Mesodermal cell (in vitro differentiated cells): ENCODE measurements around the gene PIGBOS1.
"Not testable (repeated sequence)": the region's sequence is repeated elsewhere in the genome, so short reads cannot be mapped to it uniquely, and the experiment has no call there.

ENCODE experiments used
- H3K27ac ChIP-seq: 2 replicates; pipeline ENCODE4 v1.7.0; 2013; ENCODE audit warnings: mild to moderate bottlenecking, low read depth, low read length, moderate library complexity; ENCODE audit not compliant: severe bottlenecking
- H3K36me3 ChIP-seq: 2 replicates; pipeline ENCODE4 v1.7.1; 2013; ENCODE audit warnings: mild to moderate bottlenecking, low read length, moderate library complexity; ENCODE audit not compliant: control insufficient read depth, insufficient read depth
- H3K4me1 ChIP-seq: one replicate; pipeline ENCODE4 v1.7.1; 2013; ENCODE audit warnings: mild to moderate bottlenecking, low read length; ENCODE audit not compliant: insufficient read depth, control insufficient read depth, poor library complexity, severe bottlenecking
- H3K4me3 ChIP-seq: 2 replicates; pipeline ENCODE4 v1.7.0; 2013; ENCODE audit warnings: low read length, control low read depth, mild to moderate bottlenecking; ENCODE audit not compliant: insufficient read depth, poor library complexity, severe bottlenecking; ENCODE audit errors: extremely low read depth
- H3K9me3 ChIP-seq: 2 replicates; pipeline ENCODE4 v1.7.1; 2013; ENCODE audit warnings: mild to moderate bottlenecking, low read length, moderate library complexity; ENCODE audit not compliant: control insufficient read depth
- WGBS, 2 experiments: methylation state at CpG; one replicate each; pipeline ENCODE4 v1.1.5; 2013; ENCODE audit warnings: missing lambda C conversion rate in 2 of 2; ENCODE audit not compliant: insufficient coverage in 2 of 2; 5-methylcytosine and 5-hydroxymethylcytosine counted together

PIGBOS1 gene

GRCh38 chr15:55282284-55282833 is 36.6 kb downstream of the PIGBOS1 start:
- H3K4me1 ChIP-seq, result peaks cover 8% of the 10 kb centered on the region
- no peak overlapping the region for H3K4me3 ChIP-seq
- no peaks in the 10 kb centered on the region for H3K9me3 ChIP-seq
- no peaks in the 10 kb centered on the region for H3K36me3 ChIP-seq
- no peak overlapping the region for H3K27ac ChIP-seq
- 80 to 84% methylated on average over 4 to 5 of the region's 5 CpGs for WGBS, 2 experiments

- no peak overlapping the region for H3K4me3 ChIP-seq
- H3K9me3 ChIP-seq, result no peaks in the 10 kb centered on the region
- no peak overlapping the region for H3K27ac ChIP-seq
- no peaks in the 10 kb centered on the region for H3K36me3 ChIP-seq
- H3K4me1 ChIP-seq, result peaks cover 8% of the 10 kb centered on the region
Observed at GRCh38 chr15:55281517-55282228, 37.2 kb downstream of the PIGBOS1 start.

DNA sequence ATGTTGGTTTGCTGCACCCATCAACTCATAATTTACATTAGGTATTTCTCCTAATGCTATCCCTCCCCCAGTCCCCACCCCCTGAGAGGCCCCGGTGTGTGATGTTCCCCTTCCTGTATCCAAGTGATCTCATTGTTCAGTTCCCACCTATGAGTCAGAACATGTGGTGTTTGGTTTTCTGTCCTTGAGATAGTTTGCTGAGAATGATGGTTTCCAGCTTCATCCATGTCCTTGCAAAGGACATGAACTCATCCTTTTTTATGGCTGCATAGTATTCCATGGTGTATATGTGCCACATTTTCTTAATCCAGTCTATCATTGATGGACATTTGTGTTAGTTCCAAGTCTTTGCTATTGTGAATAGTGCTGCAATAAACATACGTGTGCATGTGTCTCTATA is 38.3 kb downstream of the PIGBOS1 start:
- H3K9me3 ChIP-seq, H3K27ac ChIP-seq, H3K36me3 ChIP-seq, H3K4me1 ChIP-seq, H3K4me3 ChIP-seq: not testable (repeated sequence)
- no CpG with 5 or more reads among the region's 2 CpGs for WGBS, 2 experiments

DNA sequence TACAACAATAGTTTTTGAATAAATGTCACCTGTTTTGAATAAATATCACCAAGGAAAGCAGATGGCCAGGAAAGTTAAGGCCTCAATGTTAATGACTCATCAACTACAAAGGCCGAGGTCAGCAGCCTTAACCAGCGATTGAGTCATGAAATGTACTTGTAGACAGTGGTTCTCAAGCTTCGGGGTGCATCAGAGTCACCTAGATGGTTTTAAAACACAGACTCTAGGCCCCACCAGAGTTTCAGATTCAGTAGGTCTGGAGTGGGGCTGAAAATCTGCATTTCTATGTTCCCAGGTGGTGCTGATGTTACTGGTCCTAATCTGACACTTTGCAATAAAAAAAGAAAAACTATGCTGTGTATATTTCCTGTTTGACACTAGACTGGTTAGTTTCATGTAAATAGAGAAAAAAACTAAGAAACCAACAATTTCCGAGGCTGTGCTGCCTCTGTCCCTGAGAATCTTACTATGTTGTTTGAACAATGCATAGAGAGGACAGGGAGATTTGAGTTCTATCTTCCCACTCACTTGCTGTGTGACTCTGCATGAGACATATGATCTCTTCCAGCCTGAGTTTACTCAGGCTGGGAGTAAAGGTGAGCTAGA is 39.1 kb downstream of the PIGBOS1 start:
- H3K4me3 ChIP-seq, result no peak overlapping the region
- H3K36me3 ChIP-seq, result no peaks in the 10 kb centered on the region
- no peaks in the 10 kb centered on the region for H3K9me3 ChIP-seq
- peaks cover 8% of the 10 kb centered on the region for H3K4me1 ChIP-seq
- peak overlapping the region; percentile 47 for H3K27ac ChIP-seq
- WGBS, 2 experiments, result 94 to 100% methylated on average over 2 to 4 of the region's 4 CpGs

DNA sequence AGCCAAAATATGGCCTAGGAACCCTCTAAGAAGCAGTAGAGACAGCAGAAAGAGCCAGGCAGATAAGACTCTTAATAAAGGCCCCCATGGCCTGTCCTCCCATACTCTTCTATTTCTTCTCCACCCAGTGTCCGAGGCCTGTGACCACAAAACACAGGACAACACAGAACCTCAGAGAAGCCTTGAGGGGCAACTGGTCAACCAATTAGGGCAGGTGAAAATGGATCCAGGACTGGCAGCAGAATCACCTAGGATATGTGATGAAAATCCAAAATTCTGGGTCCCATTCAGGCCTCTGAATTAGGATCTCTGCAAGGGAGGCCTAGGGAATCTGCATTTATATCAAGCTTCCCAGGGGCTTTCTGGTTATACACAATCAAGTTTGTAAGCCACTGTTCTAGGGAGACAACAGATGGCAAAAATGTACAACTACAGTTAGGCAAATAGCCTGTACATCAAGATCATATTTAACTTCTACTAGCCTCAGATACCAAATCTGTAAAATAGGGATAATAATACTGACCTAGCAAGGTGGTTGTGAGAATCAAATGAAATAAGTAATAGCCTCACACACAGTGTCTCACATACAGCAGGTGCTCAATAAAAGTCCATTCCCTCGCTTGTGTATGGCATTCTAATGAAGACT is 39.7 kb downstream of the PIGBOS1 start:
- Histone ChIP-seq H3K36me3 (no peaks in the 10 kb centered on the region), H3K4me3 (no peak overlapping the region), H3K9me3 (no peaks in the 10 kb centered on the region), H3K27ac (no peak overlapping the region), H3K4me1 (peaks cover 8% of the 10 kb centered on the region)
- 100% methylated on average over 1 of the region's 2 CpGs; no CpG with 5 or more reads in 1 of the 2 experiments for WGBS, 2 experiments

- H3K4me3 ChIP-seq, result no peak overlapping the region
- no peaks in the 10 kb centered on the region for H3K9me3 ChIP-seq
- H3K36me3 ChIP-seq, result no peaks in the 10 kb centered on the region
- H3K4me1 ChIP-seq, result peaks cover 8% of the 10 kb centered on the region
- no peak overlapping the region for H3K27ac ChIP-seq
- WGBS, 2 experiments, result 71% methylated on average over 1 of the region's 2 CpGs; no CpG with 5 or more reads in 1 of the 2 experiments
Observed at GRCh38 chr15:55277715-55278114, 41.2 kb downstream of the PIGBOS1 start.

DNA sequence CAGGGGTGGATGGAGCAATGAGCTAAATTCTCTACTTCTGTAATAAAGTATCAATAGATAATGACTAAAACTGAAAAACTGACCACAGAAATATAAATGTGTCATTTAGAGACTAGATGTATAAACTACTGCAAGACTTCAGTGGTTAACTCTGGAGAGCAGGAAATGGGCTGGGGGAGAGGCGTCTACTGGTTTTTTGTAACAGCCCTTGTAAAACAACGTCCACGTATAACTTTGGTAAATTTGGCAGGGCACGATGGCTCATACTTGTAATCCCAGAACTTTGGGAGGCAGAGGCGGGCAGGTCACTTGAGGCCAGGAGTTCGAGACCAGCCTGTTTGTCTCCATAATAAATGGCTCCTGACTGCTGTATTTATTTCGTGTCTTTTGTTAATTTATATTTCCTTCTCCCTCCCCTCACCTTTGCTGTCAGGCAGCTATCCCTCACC is 41.8 kb downstream of the PIGBOS1 start:
- no peaks in the 10 kb centered on the region for H3K36me3 ChIP-seq
- 91 to 94% methylated on average over 7 of the region's 7 CpGs for WGBS, 2 experiments
- no peaks in the 10 kb centered on the region for H3K9me3 ChIP-seq
- no peak overlapping the region for H3K27ac ChIP-seq
- no peak overlapping the region for H3K4me3 ChIP-seq
- peaks cover 5% of the 10 kb centered on the region for H3K4me1 ChIP-seq

- Histone ChIP-seq H3K36me3 (no peaks in the 10 kb centered on the region), H3K27ac (no peak overlapping the region), H3K4me3 (no peak overlapping the region), H3K9me3 (no peaks in the 10 kb centered on the region), H3K4me1 (peaks cover 5% of the 10 kb centered on the region)
- WGBS, 2 experiments, result 100% methylated on average over 3 of the region's 5 CpGs; no CpG with 5 or more reads in 1 of the 2 experiments
Observed at GRCh38 chr15:55276324-55276723, 42.6 kb downstream of the PIGBOS1 start.

DNA sequence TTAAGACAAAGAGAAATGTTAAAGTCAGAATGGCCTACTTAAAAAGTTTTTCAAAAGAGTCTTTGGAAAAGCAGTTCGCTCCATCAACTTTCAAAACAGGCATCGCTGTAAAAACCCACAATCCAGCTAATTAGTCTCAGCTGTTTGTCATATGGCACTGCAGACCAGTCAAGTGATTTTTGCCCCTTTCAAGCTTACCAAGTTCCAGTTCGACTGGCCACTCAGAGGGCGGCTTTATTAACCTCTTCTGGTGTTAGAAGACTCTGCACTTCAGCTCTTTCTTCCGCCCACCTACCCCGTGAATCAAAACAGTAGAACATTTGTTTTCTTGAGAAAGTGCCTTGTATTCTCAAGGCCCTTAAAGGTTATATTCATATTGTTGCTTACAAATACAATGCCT is 48.6 kb downstream of the PIGBOS1 start:
- Histone ChIP-seq H3K9me3 (no peaks in the 10 kb centered on the region), H3K4me3 (no peak overlapping the region), H3K36me3 (no peaks in the 10 kb centered on the region), H3K4me1 (peaks cover 5% of the 10 kb centered on the region), H3K27ac (no peak overlapping the region)
- WGBS, 2 experiments, result 91 to 100% methylated on average over 4 to 5 of the region's 6 CpGs

- Histone ChIP-seq H3K36me3 (no peaks in the 10 kb centered on the region), H3K4me3 (no peak overlapping the region), H3K9me3 (no peaks in the 10 kb centered on the region), H3K4me1 (peaks cover 5% of the 10 kb centered on the region), H3K27ac (no peak overlapping the region)
- 100% methylated on average over 1 of the region's 2 CpGs; no CpG with 5 or more reads in 1 of the 2 experiments for WGBS, 2 experiments
Observed at GRCh38 chr15:55268176-55268695, 50.7 kb downstream of the PIGBOS1 start.
